OCI-LY3 (cell line): ENCODE results near the gene RAB6A.

Experiments used
- H2AFZ ChIP-seq: fragments of 200-600, 300-600 bp; shearing (Covaris generic); 2 replicates; pipeline ENCODE4 v1.6.0; 2014; ENCODE audit warnings: antibody characterized with exemption, low read depth, low read length
- H3K27ac ChIP-seq: fragments of 200-600, 300-600 bp; sonication (generic); 2 replicates; pipeline ENCODE4 v1.5.1; 2014; ENCODE audit warnings: mild to moderate bottlenecking, low read length, moderate library complexity, mixed read lengths
- H3K27me3 ChIP-seq: fragments of 200-600, 300-600 bp; sonication (generic); 2 replicates; pipeline ENCODE4 v1.6.1; 2014; ENCODE audit warnings: low read depth, low read length, mixed read lengths
- H3K36me3 ChIP-seq: fragments of 200-600, 300-600 bp; sonication (generic); replicated peaks from 2 replicates; pipeline ENCODE3; 2014; ENCODE audit warnings: low read depth, low read length, mixed read lengths
- H3K4me1 ChIP-seq: fragments of 300-600, 200-600 bp; sonication (generic); 2 replicates; pipeline ENCODE4 v1.6.1; 2014; ENCODE audit warnings: low read length, mixed read lengths
- H3K4me2 ChIP-seq: fragments of 200-600, 300-600 bp; sonication (generic); 2 replicates; pipeline ENCODE4 v1.6.1; 2014; ENCODE audit warnings: low read length, mixed read lengths
- H3K4me3 ChIP-seq: fragments of 300-600, 200-600 bp; sonication (generic); 2 replicates; pipeline ENCODE4 v1.5.1; 2014; ENCODE audit warnings: antibody characterized with exemption, mild to moderate bottlenecking, low read length, moderate library complexity
- H3K79me2 ChIP-seq: fragments of 300-600, 200-600 bp; shearing (Covaris generic); 2 replicates; pipeline ENCODE4 v1.6.1; 2014; ENCODE audit warnings: mild to moderate bottlenecking, low read length, mixed read lengths
- H3K9ac ChIP-seq: fragments of 300-600, 200-600 bp; shearing (Covaris generic); 2 replicates; pipeline ENCODE4 v1.6.0; 2014; ENCODE audit warnings: mild to moderate bottlenecking, low read length, moderate library complexity
- H3K9me3 ChIP-seq: fragments of 200-600, 300-600 bp; shearing (Covaris generic); 2 replicates; pipeline ENCODE4 v1.6.1; 2014; ENCODE audit warnings: low read length, mixed read lengths; ENCODE audit not compliant: insufficient read depth
- H4K20me1 ChIP-seq: fragments of 200-600, 300-600 bp; sonication (generic); 2 replicates; pipeline ENCODE4 v1.6.1; 2016; ENCODE audit warnings: low read length, mixed read lengths; ENCODE audit not compliant: insufficient read depth
- EZH2phosphoT487 ChIP-seq: fragments of 200-600 bp; shearing (Covaris generic); IDR thresholded peaks from 2 replicates; pipeline ENCODE4 v1.6.1; 2018; ENCODE audit warnings: antibody characterized with exemption, mixed run types, low read depth
- TF ChIP-seq, protein P1 (sequence below): fragments of 200-600, 300-600 bp; sonication (generic); IDR thresholded peaks from 2 replicates; pipeline ENCODE4 v1.5.1; 2014; ENCODE audit warnings: antibody characterized with exemption, low read length, low read depth

Gene RAB6A

DNA sequence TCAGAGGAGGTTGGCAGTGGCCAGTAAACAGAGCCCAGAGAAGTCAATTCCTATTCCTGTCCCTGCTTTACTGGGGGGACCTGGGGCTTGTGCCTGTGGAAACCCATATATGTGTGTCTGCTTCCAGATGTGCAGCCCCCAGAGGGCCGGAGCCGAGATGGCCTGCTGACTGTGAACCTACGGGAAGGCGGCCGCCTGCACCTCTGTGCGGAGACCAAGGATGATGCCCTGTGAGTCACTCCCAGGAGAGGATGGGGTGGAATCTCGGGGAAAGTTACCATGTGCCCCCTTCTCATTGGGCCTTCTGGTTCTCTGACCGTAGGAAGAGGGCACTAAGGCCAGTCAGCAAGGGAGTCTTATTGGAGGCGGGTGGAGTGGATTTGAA lies 109.2 kb downstream of the RAB6A start:
- TF ChIP-seq EZH2phosphoT487: no peak
- TF ChIP-seq, protein P1, sequence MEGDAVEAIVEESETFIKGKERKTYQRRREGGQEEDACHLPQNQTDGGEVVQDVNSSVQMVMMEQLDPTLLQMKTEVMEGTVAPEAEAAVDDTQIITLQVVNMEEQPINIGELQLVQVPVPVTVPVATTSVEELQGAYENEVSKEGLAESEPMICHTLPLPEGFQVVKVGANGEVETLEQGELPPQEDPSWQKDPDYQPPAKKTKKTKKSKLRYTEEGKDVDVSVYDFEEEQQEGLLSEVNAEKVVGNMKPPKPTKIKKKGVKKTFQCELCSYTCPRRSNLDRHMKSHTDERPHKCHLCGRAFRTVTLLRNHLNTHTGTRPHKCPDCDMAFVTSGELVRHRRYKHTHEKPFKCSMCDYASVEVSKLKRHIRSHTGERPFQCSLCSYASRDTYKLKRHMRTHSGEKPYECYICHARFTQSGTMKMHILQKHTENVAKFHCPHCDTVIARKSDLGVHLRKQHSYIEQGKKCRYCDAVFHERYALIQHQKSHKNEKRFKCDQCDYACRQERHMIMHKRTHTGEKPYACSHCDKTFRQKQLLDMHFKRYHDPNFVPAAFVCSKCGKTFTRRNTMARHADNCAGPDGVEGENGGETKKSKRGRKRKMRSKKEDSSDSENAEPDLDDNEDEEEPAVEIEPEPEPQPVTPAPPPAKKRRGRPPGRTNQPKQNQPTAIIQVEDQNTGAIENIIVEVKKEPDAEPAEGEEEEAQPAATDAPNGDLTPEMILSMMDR: no peak
- H3K27me3 ChIP-seq: no peaks in the 10 kb centered on the region
- no peaks in the 10 kb centered on the region for H3K9me3 ChIP-seq
- no peak overlapping the region for H3K27ac ChIP-seq
- peaks cover 10% of the 10 kb centered on the region; the same call in 1 of the 2 replicates for H3K4me1 ChIP-seq
- no peak overlapping the region for H3K9ac ChIP-seq
- H3K4me3 ChIP-seq: no peak overlapping the region
- no peak overlapping the region for H2AFZ ChIP-seq
- H4K20me1 ChIP-seq: no peaks in the 10 kb centered on the region
- no peaks in the 10 kb centered on the region for H3K79me2 ChIP-seq
- no peaks in the 10 kb centered on the region for H3K36me3 ChIP-seq
- H3K4me2 ChIP-seq: no peak overlapping the region

DNA sequence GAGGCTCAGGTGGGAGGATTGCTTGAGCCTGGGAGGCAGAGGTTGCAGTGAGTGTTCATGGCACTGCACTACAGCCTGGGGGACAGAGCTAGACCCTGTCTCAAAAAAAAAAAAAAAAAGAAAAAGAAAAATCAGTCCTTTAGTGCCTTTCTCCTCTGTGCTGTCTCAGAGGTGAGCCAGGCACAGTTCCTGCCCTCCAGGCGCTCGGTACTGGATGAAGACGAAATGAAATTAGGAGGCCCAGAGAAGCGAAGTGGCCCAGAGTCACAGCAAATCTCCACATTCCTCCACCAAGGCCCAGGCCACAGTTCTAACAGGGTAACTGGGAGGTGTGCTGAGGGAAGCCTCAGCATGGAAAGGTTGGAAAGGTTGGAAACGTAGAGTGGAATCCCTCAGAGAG lies 109.6 kb downstream of the RAB6A start:
- H3K27ac ChIP-seq: no peak overlapping the region
- TF ChIP-seq, protein P1: no peak
- no peak for TF ChIP-seq EZH2phosphoT487

DNA sequence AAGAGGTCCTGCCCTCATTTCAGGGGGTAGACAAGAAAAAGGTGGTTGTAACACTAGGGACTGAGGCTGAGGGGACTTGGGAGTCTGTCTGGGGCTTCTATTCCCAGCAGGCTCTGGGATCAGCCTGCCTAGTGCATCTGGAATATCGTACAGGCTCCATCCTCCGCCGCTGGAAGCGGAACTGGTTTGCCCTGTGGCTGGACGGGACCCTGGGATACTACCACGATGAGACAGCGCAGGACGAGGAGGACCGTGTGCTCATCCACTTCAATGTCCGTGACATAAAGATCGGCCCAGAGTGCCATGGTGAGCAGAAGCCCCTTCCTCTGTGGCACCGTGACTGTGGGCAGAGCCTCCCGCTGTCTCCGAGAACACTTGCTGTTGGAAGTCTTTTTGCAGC lies 110.5 kb downstream of the RAB6A start:
- Histone ChIP-seq H3K4me2 (no peak overlapping the region), H3K27ac (no peak overlapping the region), H3K9me3 (no peaks in the 10 kb centered on the region), H3K36me3 (no peaks in the 10 kb centered on the region), H3K79me2 (no peaks in the 10 kb centered on the region), H3K9ac (no peak overlapping the region), H4K20me1 (no peaks in the 10 kb centered on the region), H2AFZ (no peak overlapping the region), H3K27me3 (0 out of 2 replicates have a peak, but pooled peaks cover 1% of the 10 kb centered on the region), H3K4me3 (no peak overlapping the region), H3K4me1 (peaks cover 10% of the 10 kb centered on the region; the same call in 1 of the 2 replicates)
- no peak for TF ChIP-seq EZH2phosphoT487
- TF ChIP-seq, protein P1: no peak

More for the DNA sequence above, 109.6 kb downstream of the RAB6A start:
- H3K4me3 ChIP-seq: no peak overlapping the region
- no peak overlapping the region for H3K4me2 ChIP-seq
- no peak overlapping the region for H3K9ac ChIP-seq
- peaks cover 10% of the 10 kb centered on the region; the same call in 1 of the 2 replicates for H3K4me1 ChIP-seq
- H2AFZ ChIP-seq: no peak overlapping the region
- H3K79me2 ChIP-seq: no peaks in the 10 kb centered on the region
- H3K9me3 ChIP-seq: no peaks in the 10 kb centered on the region
- no peaks in the 10 kb centered on the region for H4K20me1 ChIP-seq
- H3K27me3 ChIP-seq: no peaks in the 10 kb centered on the region
- no peaks in the 10 kb centered on the region for H3K36me3 ChIP-seq

DNA sequence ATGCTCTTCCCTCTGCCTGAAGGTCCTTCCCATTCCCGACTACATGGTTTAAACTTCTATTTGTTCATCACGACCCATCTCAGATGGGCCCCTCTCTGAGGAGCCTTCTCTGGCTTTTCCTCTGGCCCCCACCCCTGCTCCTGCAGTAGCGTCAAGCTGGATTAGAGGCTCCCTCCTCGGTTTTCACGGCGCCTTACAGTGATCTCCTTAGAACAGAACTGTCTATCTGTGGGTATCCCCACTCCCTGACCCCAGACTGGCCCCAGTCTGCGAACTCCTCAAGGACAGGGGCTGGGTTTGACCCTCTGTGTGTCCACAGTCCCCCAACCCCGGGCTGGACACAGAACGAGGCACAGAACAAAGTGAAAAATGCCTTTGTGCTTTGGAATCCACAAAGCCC lies 111.7 kb downstream of the RAB6A start:
- TF ChIP-seq EZH2phosphoT487: no peak
- TF ChIP-seq, protein P1: no peak
- no peak overlapping the region for H3K4me2 ChIP-seq

More for the DNA sequence above, 111.7 kb downstream of the RAB6A start:
- Histone ChIP-seq H3K79me2 (no peaks in the 10 kb centered on the region), H3K27ac (no peak overlapping the region), H3K9me3 (no peaks in the 10 kb centered on the region), H3K27me3 (0 out of 2 replicates have a peak, but pooled peaks cover 5% of the 10 kb centered on the region), H4K20me1 (no peaks in the 10 kb centered on the region), H3K9ac (no peak overlapping the region), H3K36me3 (no peaks in the 10 kb centered on the region), H3K4me1 (peaks cover 10% of the 10 kb centered on the region; the same call in 1 of the 2 replicates), H2AFZ (no peak overlapping the region), H3K4me3 (no peak overlapping the region)
